Measurements from ENCODE around the gene FBXW7. TPM values are rescaled to one million over a fixed set of nuclear protein-coding genes. Genes with fewer than 3 reads are reported as not detected.

Gene FBXW7
- total RNA-seq, 3 donors from 2014 or later: 38.5 to 48.6 (median 39.4) TPM

GRCh38 chr4:152296386-152296785 lies 239.5 kb downstream of the FBXW7 start:
- DNase-seq (no peak), ATAC-seq (no peak)
- no peaks in the 10 kb centered on the region for H3K36me3 ChIP-seq (ENCODE audit: low read depth)
- TF ChIP-seq, protein P1, sequence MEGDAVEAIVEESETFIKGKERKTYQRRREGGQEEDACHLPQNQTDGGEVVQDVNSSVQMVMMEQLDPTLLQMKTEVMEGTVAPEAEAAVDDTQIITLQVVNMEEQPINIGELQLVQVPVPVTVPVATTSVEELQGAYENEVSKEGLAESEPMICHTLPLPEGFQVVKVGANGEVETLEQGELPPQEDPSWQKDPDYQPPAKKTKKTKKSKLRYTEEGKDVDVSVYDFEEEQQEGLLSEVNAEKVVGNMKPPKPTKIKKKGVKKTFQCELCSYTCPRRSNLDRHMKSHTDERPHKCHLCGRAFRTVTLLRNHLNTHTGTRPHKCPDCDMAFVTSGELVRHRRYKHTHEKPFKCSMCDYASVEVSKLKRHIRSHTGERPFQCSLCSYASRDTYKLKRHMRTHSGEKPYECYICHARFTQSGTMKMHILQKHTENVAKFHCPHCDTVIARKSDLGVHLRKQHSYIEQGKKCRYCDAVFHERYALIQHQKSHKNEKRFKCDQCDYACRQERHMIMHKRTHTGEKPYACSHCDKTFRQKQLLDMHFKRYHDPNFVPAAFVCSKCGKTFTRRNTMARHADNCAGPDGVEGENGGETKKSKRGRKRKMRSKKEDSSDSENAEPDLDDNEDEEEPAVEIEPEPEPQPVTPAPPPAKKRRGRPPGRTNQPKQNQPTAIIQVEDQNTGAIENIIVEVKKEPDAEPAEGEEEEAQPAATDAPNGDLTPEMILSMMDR (IDR thresholded peaks at IDR 0.05): no peak
- H3K4me1 ChIP-seq (ENCODE audit: low read depth): no peaks in the 10 kb centered on the region
- H3K4me3 ChIP-seq: no peak overlapping the region
- no peaks in the 10 kb centered on the region for H3K9me3 ChIP-seq
- intact Hi-C loops (cut with DNase I, micrococcal nuclease): no loop called here

- no peaks in the 10 kb centered on the region for H3K4me1 ChIP-seq (ENCODE audit: low read depth)
- TF ChIP-seq, protein P1 (IDR thresholded peaks at IDR 0.05): no peak
- DNase-seq: no peak
- H3K9me3 ChIP-seq: no peaks in the 10 kb centered on the region
- H3K4me3 ChIP-seq: no peak overlapping the region
- H3K36me3 ChIP-seq (ENCODE audit: low read depth): no peaks in the 10 kb centered on the region
- ATAC-seq: no peak
- intact Hi-C loops (cut with DNase I, micrococcal nuclease): no loop called here
Observed at GRCh38 chr4:152294765-152295164, 241.1 kb downstream of the FBXW7 start.

GRCh38 chr4:152294331-152294730 lies 241.6 kb downstream of the FBXW7 start:
- DNase-seq (no peak), ATAC-seq (no peak)
- Histone ChIP-seq H3K4me1 (ENCODE audit: low read depth) (no peaks in the 10 kb centered on the region), H3K9me3 (no peaks in the 10 kb centered on the region), H3K4me3 (no peak overlapping the region), H3K36me3 (ENCODE audit: low read depth) (no peaks in the 10 kb centered on the region)
- TF ChIP-seq, protein P1 (IDR thresholded peaks at IDR 0.05): no peak
- intact Hi-C loops (cut with DNase I, micrococcal nuclease): no loop called here

- no peak overlapping the region for H3K4me3 ChIP-seq
Observed at GRCh38 chr4:152293527-152293926, 242.4 kb downstream of the FBXW7 start.

GRCh38 chr4:152290366-152290921 lies 245.4 kb downstream of the FBXW7 start:
- Histone ChIP-seq H3K36me3 (ENCODE audit: low read depth) (no peaks in the 10 kb centered on the region), H3K4me3 (no peak overlapping the region), H3K4me1 (ENCODE audit: low read depth) (no peaks in the 10 kb centered on the region), H3K9me3 (no peaks in the 10 kb centered on the region)
- ATAC-seq (no peak), DNase-seq (no peak)
- TF ChIP-seq, protein P1 (IDR thresholded peaks at IDR 0.05): no peak
- intact Hi-C loops (cut with DNase I, micrococcal nuclease): no loop called here

More at GRCh38 chr4:152293527-152293926, 242.4 kb downstream of the FBXW7 start:
- no peak for ATAC-seq
- no peaks in the 10 kb centered on the region for H3K4me1 ChIP-seq (ENCODE audit: low read depth)
- intact Hi-C loops (cut with DNase I, micrococcal nuclease): no loop called here
- H3K9me3 ChIP-seq: no peaks in the 10 kb centered on the region
- TF ChIP-seq, protein P1 (IDR thresholded peaks at IDR 0.05): no peak
- no peaks in the 10 kb centered on the region for H3K36me3 ChIP-seq (ENCODE audit: low read depth)
- no peak for DNase-seq

DNA sequence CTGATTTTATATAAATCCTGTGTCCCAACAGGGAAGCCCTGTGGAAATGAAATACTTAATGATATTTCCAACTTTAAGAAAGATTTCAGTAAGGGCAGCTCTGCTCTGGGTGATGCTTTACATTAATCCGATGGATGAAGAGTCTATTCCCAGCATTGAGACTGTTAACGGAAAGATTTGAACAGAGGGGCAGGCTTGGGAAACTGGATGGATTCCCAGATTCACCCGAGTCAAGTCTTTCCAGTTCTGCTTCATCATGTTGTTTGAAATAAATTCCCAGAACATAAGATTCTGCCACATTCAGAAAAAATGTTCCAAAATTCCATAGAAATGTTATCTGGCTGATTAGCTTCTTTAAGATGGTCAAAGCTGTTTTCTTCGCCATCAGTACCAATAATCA lies 246.0 kb downstream of the FBXW7 start:
- intact Hi-C loops (cut with DNase I, micrococcal nuclease): no loop called here
- no peak for DNase-seq

More for the DNA sequence above, 246.0 kb downstream of the FBXW7 start:
- H3K36me3 ChIP-seq (ENCODE audit: low read depth): no peaks in the 10 kb centered on the region
- no peak overlapping the region for H3K4me3 ChIP-seq
- no peak for ATAC-seq
- no peaks in the 10 kb centered on the region for H3K9me3 ChIP-seq
- TF ChIP-seq, protein P1 (IDR thresholded peaks at IDR 0.05): no peak
- H3K4me1 ChIP-seq (ENCODE audit: low read depth): no peaks in the 10 kb centered on the region

Measured in mucosa of descending colon (tissue), 3 donors.